ENCODE results near the gene ARL15.

GRCh38 chr5:54285686-54286085 lies 24.7 kb downstream of the ARL15 start:
- TF ChIP-seq, protein P1, sequence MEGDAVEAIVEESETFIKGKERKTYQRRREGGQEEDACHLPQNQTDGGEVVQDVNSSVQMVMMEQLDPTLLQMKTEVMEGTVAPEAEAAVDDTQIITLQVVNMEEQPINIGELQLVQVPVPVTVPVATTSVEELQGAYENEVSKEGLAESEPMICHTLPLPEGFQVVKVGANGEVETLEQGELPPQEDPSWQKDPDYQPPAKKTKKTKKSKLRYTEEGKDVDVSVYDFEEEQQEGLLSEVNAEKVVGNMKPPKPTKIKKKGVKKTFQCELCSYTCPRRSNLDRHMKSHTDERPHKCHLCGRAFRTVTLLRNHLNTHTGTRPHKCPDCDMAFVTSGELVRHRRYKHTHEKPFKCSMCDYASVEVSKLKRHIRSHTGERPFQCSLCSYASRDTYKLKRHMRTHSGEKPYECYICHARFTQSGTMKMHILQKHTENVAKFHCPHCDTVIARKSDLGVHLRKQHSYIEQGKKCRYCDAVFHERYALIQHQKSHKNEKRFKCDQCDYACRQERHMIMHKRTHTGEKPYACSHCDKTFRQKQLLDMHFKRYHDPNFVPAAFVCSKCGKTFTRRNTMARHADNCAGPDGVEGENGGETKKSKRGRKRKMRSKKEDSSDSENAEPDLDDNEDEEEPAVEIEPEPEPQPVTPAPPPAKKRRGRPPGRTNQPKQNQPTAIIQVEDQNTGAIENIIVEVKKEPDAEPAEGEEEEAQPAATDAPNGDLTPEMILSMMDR (conservative IDR thresholded peaks at IDR 0.05; ENCODE audit: low read depth, low read length), result no peak
- TF ChIP-seq EZH2 (IDR thresholded peaks at IDR 0.05; ENCODE audit: borderline replicate concordance, low read depth, low read length, poor library complexity, severe bottlenecking), result no peak
